ENCODE results near the gene FREY1.

The FREY1 gene

DNA sequence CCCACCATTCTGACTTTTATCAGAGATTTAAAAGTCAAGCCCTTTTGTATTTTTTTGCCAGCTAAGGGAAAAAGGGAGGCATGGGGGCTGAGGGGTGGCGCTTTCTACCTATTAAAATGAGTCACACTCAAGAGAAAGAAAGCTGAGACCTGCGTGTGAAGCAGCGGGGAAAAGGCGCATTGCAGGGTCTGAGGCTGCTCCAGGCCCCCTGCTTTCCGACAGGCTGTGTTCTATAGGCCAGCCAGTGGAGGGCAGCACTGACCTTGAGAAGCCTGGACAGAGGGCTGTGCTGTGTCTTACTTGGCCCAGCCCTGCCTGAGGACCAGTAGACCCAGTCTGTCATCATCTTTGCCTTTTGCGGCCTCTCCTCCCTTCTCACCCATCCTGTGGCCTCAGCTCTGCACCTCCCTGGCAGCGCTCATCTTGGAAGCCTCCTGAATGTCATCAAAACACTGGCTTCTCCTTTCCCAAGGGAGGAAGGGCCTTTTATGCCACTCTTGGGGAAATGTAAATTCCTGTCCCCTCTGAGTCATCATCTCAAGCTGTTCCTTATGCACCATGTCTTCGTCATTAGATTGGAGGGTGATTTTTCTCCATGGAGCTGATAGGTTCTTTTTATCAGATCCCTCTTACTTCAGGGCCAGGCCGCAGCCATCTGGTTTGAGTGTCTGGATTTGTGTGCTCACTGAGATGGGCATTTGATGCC is 34.3 kb downstream of the FREY1 start:
- no peak overlapping the region for H3K4me3 ChIP-seq (ENCODE audit: low read depth, low read length)
- TF ChIP-seq, protein P1, sequence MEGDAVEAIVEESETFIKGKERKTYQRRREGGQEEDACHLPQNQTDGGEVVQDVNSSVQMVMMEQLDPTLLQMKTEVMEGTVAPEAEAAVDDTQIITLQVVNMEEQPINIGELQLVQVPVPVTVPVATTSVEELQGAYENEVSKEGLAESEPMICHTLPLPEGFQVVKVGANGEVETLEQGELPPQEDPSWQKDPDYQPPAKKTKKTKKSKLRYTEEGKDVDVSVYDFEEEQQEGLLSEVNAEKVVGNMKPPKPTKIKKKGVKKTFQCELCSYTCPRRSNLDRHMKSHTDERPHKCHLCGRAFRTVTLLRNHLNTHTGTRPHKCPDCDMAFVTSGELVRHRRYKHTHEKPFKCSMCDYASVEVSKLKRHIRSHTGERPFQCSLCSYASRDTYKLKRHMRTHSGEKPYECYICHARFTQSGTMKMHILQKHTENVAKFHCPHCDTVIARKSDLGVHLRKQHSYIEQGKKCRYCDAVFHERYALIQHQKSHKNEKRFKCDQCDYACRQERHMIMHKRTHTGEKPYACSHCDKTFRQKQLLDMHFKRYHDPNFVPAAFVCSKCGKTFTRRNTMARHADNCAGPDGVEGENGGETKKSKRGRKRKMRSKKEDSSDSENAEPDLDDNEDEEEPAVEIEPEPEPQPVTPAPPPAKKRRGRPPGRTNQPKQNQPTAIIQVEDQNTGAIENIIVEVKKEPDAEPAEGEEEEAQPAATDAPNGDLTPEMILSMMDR (IDR thresholded peaks at IDR 0.05; ENCODE audit: insufficient read depth, low read length, missing control alignments) = peak; percentile 87
- CTCF ChIA-PET = interaction anchor here (0.6 to 6.4 kb wide), 29 partner anchors 8 to 496 kb away, joined by 3 to 133 read pairs (median 5); partner anchors contain the start of genes CRY2 and PEX16
- peak; percentile 72 for DNase-seq (ENCODE audit: low read depth, low spot score)
- POLR2A ChIA-PET = interaction anchor here (1.0 to 1.1 kb wide), 2 partner anchors 13 to 45 kb away, joined by 3 to 5 read pairs; partner anchors contain the start of gene PEX16

GRCh38 chr11:45871638-45872037 is 35.4 kb downstream of the FREY1 start:
- TF ChIP-seq, protein P1 (IDR thresholded peaks at IDR 0.05; ENCODE audit: insufficient read depth, low read length, missing control alignments) = no peak
- H3K4me3 ChIP-seq (ENCODE audit: low read depth, low read length) = no peak overlapping the region
- CTCF ChIA-PET = interaction anchor here (1.0 to 6.4 kb wide), 13 partner anchors 12 to 135 kb away, joined by 3 to 133 read pairs (median 9); partner anchors contain the start of genes CRY2 and PEX16
- POLR2A ChIA-PET = interaction anchor here (0.9 kb wide), 1 partner anchor 11 kb away, joined by 3 read pairs; no protein-coding TSS in a partner anchor
- DNase-seq (ENCODE audit: low read depth, low spot score) = no peak

GRCh38 chr11:45870706-45871105 is 36.4 kb downstream of the FREY1 start:
- TF ChIP-seq, protein P1 (IDR thresholded peaks at IDR 0.05; ENCODE audit: insufficient read depth, low read length, missing control alignments) = no peak
- ChIA-PET POLR2A (no interaction called here), CTCF (interaction anchor here (1.8 to 6.4 kb wide), 5 partner anchors 12 to 136 kb away, joined by 5 to 133 read pairs (median 24); partner anchors contain the start of gene CRY2)
- no peak for DNase-seq (ENCODE audit: low read depth, low spot score)
- H3K4me3 ChIP-seq (ENCODE audit: low read depth, low read length) = no peak overlapping the region

GRCh38 chr11:45869551-45869950 is 37.5 kb downstream of the FREY1 start:
- ChIA-PET CTCF (interaction anchor here (0.8 to 1.2 kb wide), 3 partner anchors 9 to 27 kb away, joined by 3 read pairs; no protein-coding TSS in a partner anchor), POLR2A (no interaction called here)
- DNase-seq (ENCODE audit: low read depth, low spot score) = no peak
- H3K4me3 ChIP-seq (ENCODE audit: low read depth, low read length) = no peak overlapping the region
- TF ChIP-seq, protein P1 (IDR thresholded peaks at IDR 0.05; ENCODE audit: insufficient read depth, low read length, missing control alignments) = no peak

GRCh38 chr11:45864041-45864440 is 43.0 kb downstream of the FREY1 start:
- POLR2A ChIA-PET = no interaction called here
- CTCF ChIA-PET = interaction anchor here (1.6 to 10.1 kb wide), 3 partner anchors 9 to 21 kb away, joined by 7 to 133 read pairs (median 12); no protein-coding TSS in a partner anchor
- no peak overlapping the region for H3K4me3 ChIP-seq (ENCODE audit: low read depth, low read length)
- TF ChIP-seq, protein P1 (IDR thresholded peaks at IDR 0.05; ENCODE audit: insufficient read depth, low read length, missing control alignments) = no peak
- DNase-seq (ENCODE audit: low read depth, low spot score) = no peak

Measured in AG04449 (cell line).